CD4-positive, alpha-beta memory T cell (primary cell): ENCODE measurements around the gene PKM. TPM values are rescaled to one million over a fixed set of nuclear protein-coding genes. Genes with fewer than 3 reads are reported as not detected.

Source experiments
- CTCF ChIA-PET: fragments of 350-600 bp; sonication (Branson Sonifier 250); formaldehyde crosslinking; loops from one replicate; lab custom pipeline; 2021; ENCODE audit warnings: inconsistent platforms; ENCODE audit not compliant: partially characterized antibody; lab: Charles Lee
- POLR2A ChIA-PET: fragments of 350-600 bp; sonication (Branson Sonifier 250); formaldehyde crosslinking; loops from one replicate; lab custom pipeline; 2021; ENCODE audit not compliant: partially characterized antibody; lab: Charles Lee
- DNase-seq, 5 donors: peaks; one replicate each; pipeline versions ENCODE4 v3.0.0 to v3.0.0-alpha.2; 2020 to 2022; ENCODE audit warnings: mixed read lengths in 1 of 5
- H3K27ac ChIP-seq: one replicate; pipeline ENCODE4 v1.7.0; 2013; ENCODE audit warnings: low read depth, low read length
- H3K27me3 ChIP-seq: 2 replicates; pipeline ENCODE4 v1.7.0; 2013; ENCODE audit warnings: mild to moderate bottlenecking, low read length, moderate library complexity; ENCODE audit not compliant: insufficient read depth
- H3K36me3 ChIP-seq: 2 replicates; pipeline ENCODE4 v1.7.0; 2013; ENCODE audit warnings: mild to moderate bottlenecking, low read length, moderate library complexity; ENCODE audit not compliant: insufficient read depth
- H3K4me1 ChIP-seq: 2 replicates; pipeline ENCODE4 v1.7.0; 2013; ENCODE audit warnings: mild to moderate bottlenecking, low read length, moderate library complexity; ENCODE audit not compliant: insufficient read depth
- H3K4me3 ChIP-seq, 2 donors: one replicate each; pipeline ENCODE4 v1.7.0; 2013; ENCODE audit warnings: low read length in 2 of 2, mild to moderate bottlenecking in 1 of 2
- H3K9me3 ChIP-seq, 2 donors: one replicate each; pipeline ENCODE4 v1.7.0; 2013; ENCODE audit warnings: low read length in 2 of 2, control low read depth in 1 of 2; ENCODE audit not compliant: control insufficient read depth in 1 of 2
- H3K27ac Mint-ChIP-seq, 7 donors: one replicate each; pipeline ENCODE4 v1.8.0; 2020 to 2021; ENCODE audit warnings: mixed read lengths in 7 of 7, mild to moderate bottlenecking in 6 of 7, inconsistent platforms in 3 of 7, moderate library complexity in 3 of 7
- H3K27me3 Mint-ChIP-seq, 2 donors: one replicate each; pipeline ENCODE4 v1.8.0; 2020 to 2021; ENCODE audit warnings: mixed read lengths in 2 of 2
- H3K36me3 Mint-ChIP-seq, 2 donors: one replicate each; pipeline ENCODE4 v1.8.0; 2020 to 2021; ENCODE audit warnings: mixed read lengths in 2 of 2, inconsistent platforms in 1 of 2, mild to moderate bottlenecking in 1 of 2
- H3K4me1 Mint-ChIP-seq, 4 donors: one replicate each; pipeline ENCODE4 v1.8.0; 2020 to 2021; ENCODE audit warnings: mixed read lengths in 4 of 4, mild to moderate bottlenecking in 1 of 4
- H3K4me3 Mint-ChIP-seq, 8 donors: one replicate each; pipeline ENCODE4 v1.8.0; 2020 to 2021; ENCODE audit warnings: mixed read lengths in 8 of 8, mild to moderate bottlenecking in 7 of 8, moderate library complexity in 6 of 8, inconsistent platforms in 3 of 8
- H3K9me3 Mint-ChIP-seq, 8 donors: one replicate each; pipeline ENCODE4 v1.8.0; 2020 to 2021; ENCODE audit warnings: mixed read lengths in 8 of 8, mild to moderate bottlenecking in 5 of 8, inconsistent platforms in 3 of 8, moderate library complexity in 1 of 8
- intact Hi-C: fragments of 100-400 bp; cut with micrococcal nuclease; formaldehyde crosslinking; loops from one replicate; pipeline ENCODE4 v1.15.1; 2023
- polyA plus RNA-seq, 2 donors: library from polyadenylated mRNA; unstranded; fragments of 300-500 nt; fragmentation: Illumina TruSeq; gene quantifications; one replicate each; pipeline ENCODE4 v1.2.3, GENCODE V29; 2021
- total RNA-seq, 2 experiments: library from RNA; stranded (reverse); gene quantifications; one replicate each; pipeline ENCODE4 v1.2.3, GENCODE V29; 2021

PKM gene
- total and polyA plus RNA-seq, 4 experiments from 2014 or later = 378 to 658 (median 411) TPM

DNA sequence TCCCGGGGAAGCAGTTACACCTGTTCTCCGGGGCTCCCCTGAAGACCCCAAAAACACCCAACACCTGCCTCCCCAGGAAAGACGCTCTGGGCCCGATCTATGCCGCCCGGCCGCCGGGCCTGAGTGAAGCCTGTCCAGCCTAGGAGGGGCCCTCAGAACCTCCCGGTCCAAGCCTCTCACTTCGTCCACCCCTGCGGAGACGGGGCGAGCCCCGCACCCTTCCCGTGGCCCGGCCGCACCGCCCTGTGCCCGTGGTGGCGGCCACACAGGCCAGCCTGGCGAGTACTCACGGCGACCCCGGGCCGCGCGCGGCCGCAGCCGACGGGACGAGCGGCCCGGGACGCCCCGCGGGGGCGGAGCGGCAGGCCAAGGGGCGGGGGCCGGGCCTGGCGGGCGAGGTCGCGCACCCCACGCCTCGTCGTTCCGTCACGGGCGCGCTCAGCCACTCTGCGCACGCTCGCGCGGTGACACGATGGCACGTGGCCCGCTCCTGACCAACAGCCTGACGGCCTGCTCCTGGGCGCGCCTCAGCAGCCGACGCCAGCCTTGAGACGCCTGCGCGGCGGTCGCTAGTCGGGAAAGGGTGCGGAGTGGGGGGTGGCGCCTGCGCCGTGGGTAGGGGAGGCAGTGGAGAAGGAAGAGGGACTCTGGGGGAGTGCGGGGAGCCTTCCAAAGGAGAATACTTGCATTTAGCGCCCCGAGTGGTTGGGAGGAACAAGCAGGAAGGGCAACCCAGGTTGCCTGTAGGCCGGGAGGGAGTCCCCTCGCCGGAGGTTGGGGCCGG lies 41.4 kb upstream of the PKM start, which contains the start of gene PARP6:
PARP6 (minus strand) TSS at position 342 of the 784 bp plus-strand sequence. CDS start 5,077 bp downstream, outside the sequence.
- Mint-ChIP-seq H3K27ac (peak within 1 kb of the TSS; percentile 93 to 97 (median 95)), H3K27me3 (no peaks in the 10 kb centered on the region), H3K4me1 (peaks cover 27 to 43% (median 36%) of the 10 kb centered on the region in 4 donors), H3K4me3 (peak within 1 kb of the TSS; percentile 85 to 93 (median 88)), H3K36me3 (peaks cover 8 to 10% of the 10 kb centered on the region in 2 donors), H3K9me3 (peaks cover 0 to 1% (median 0%) of the 10 kb centered on the region in 8 donors)
- ChIA-PET POLR2A (interaction anchor here (1.2 to 2.9 kb wide), 5 partner anchors 12 to 201 kb away, joined by 3 to 39 read pairs (median 19); partner anchors contain the start of gene PKM), CTCF (interaction anchor here (1.0 to 3.1 kb wide), 7 partner anchors 11 to 77 kb away, joined by 3 to 36 read pairs (median 6); partner anchors contain the start of genes GRAMD2A and PKM)
- peak within 1 kb of the TSS; percentile 87 for H3K27ac ChIP-seq
- DNase-seq = peak; percentile 98 to 100 (median 100)
- intact Hi-C loops = loop anchor here (1.0 to 10.0 kb wide), 6 partner anchors 41 to 202 kb away; partner anchors contain the start of genes ARIH1, CELF6, GRAMD2A and HEXA
- no peaks in the 10 kb centered on the region for H3K27me3 ChIP-seq
- no peaks in the 10 kb centered on the region for H3K9me3 ChIP-seq
- H3K4me3 ChIP-seq = peak within 1 kb of the TSS; percentile 26 to 65
- peaks cover 6% of the 10 kb centered on the region for H3K36me3 ChIP-seq
- peaks cover 34% of the 10 kb centered on the region for H3K4me1 ChIP-seq

DNA sequence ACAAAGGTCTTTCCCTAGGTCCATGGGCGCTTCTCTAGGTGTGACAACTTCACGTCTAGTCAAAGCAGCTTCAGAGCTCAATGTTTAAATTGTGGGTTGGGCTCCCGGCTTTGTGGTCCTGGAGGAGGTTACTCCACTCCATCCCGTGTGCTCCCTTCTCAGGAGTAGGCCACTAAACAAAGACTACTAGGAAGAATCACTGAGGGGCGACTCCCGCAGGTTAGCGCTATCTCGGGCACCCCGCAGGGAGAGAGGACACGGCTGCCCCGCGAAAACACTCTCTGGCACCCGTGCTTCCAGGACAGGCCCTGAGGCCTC lies 40.9 kb upstream of the PKM start:
- ChIA-PET POLR2A (interaction anchor here (1.0 to 2.2 kb wide), 2 partner anchors 41 to 104 kb away, joined by 3 to 19 read pairs; partner anchors contain the start of genes HEXA and PKM), CTCF (interaction anchor here (0.6 to 2.4 kb wide), 2 partner anchors 34 to 45 kb away, joined by 4 to 7 read pairs; no protein-coding TSS in a partner anchor)
- H3K4me3 ChIP-seq = peak overlapping the region; percentile 26 to 63

DNA sequence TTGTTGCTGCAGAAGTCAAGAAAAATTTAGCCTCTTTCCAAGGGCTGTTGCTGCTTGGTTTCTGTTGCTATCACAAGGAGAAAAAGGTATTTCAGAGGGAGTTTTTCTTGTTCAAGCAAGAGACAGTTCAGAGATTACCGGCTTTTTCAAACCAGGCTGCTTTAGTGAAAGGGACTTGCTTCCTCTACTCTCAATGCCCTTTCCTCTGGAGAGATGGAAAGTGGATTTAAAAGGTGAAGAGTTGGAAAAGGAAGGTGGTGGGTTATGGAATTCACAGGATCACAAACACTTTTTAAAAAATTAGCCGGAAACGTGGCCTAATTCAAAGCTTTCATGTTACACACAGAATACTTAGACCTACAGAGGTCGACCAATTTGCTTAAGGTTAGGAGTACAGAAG lies 40.2 kb upstream of the PKM start:
- Histone ChIP-seq H3K9me3 (no peaks in the 10 kb centered on the region), H3K27ac (peak overlapping the region; percentile 87), H3K27me3 (no peaks in the 10 kb centered on the region), H3K4me1 (peaks cover 34% of the 10 kb centered on the region), H3K4me3 (no peak overlapping the region), H3K36me3 (peaks cover 18% of the 10 kb centered on the region)
- ChIA-PET POLR2A (interaction anchor here (0.9 to 2.2 kb wide), 3 partner anchors 38 to 105 kb away, joined by 3 to 19 read pairs (median 3); partner anchors contain the start of genes HEXA and PKM), CTCF (interaction anchor here (0.6 to 2.4 kb wide), 2 partner anchors 34 to 44 kb away, joined by 4 to 7 read pairs; no protein-coding TSS in a partner anchor)
- H3K36me3 Mint-ChIP-seq = peaks cover 20% of the 10 kb centered on the region in 2 donors
- H3K4me3 Mint-ChIP-seq = peak overlapping the region; percentile 83 to 93 (median 88)
- no peak for DNase-seq
- intact Hi-C loops = loop anchor here (5.0 to 10.0 kb wide), 2 partner anchors 74 to 104 kb away; partner anchors contain the start of genes GRAMD2A and HEXA
- peaks cover 0 to 1% (median 0%) of the 10 kb centered on the region in 8 donors for H3K9me3 Mint-ChIP-seq
- H3K27ac Mint-ChIP-seq = peak overlapping the region; percentile 46 to 96 (median 90)
- no peaks in the 10 kb centered on the region for H3K27me3 Mint-ChIP-seq
- peaks cover 29 to 43% (median 36%) of the 10 kb centered on the region in 4 donors for H3K4me1 Mint-ChIP-seq

More for the DNA sequence above, 40.9 kb upstream of the PKM start:
- no peaks in the 10 kb centered on the region for H3K9me3 ChIP-seq
- H3K27me3 ChIP-seq = no peaks in the 10 kb centered on the region
- peak overlapping the region; percentile 87 for H3K27ac ChIP-seq
- Mint-ChIP-seq H3K27ac (peak overlapping the region; percentile 89 to 96 (median 95)), H3K4me1 (peaks cover 29 to 43% (median 36%) of the 10 kb centered on the region in 4 donors), H3K9me3 (peaks cover 0 to 1% (median 0%) of the 10 kb centered on the region in 8 donors), H3K36me3 (peaks cover 14 to 15% of the 10 kb centered on the region in 2 donors), H3K4me3 (peak overlapping the region; percentile 83 to 93 (median 88)), H3K27me3 (no peaks in the 10 kb centered on the region)
- H3K36me3 ChIP-seq = peaks cover 12% of the 10 kb centered on the region
- H3K4me1 ChIP-seq = peaks cover 34% of the 10 kb centered on the region
- no peak for DNase-seq
- intact Hi-C loops = loop anchor here (1.0 to 10.0 kb wide), 6 partner anchors 41 to 203 kb away; partner anchors contain the start of genes ARIH1, CELF6, GRAMD2A and HEXA

DNA sequence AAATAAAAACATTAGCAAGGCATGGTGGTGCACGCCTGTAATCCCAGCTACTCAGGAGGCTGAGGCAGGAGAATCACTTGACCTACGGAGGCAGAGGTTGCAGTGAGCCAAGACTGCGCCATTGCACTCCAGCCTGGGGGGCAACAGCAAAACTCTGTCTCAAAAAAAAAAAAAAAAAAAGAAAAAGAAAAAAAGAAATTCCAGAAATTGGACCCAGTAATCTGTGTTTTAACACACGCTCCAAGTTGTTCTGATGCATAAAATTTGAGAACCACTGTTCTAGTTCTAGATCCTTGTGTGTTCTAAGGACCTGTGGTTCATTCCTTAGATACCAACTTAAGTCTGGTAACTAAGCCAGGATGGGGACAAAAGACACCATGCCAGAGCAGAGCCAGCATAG lies 38.7 kb upstream of the PKM start:
- POLR2A ChIA-PET = interaction anchor here (1.0 kb wide), 1 partner anchor 43 kb away, joined by 3 read pairs; no protein-coding TSS in a partner anchor

GRCh38 chr15:72265031-72265430 lies 34.0 kb upstream of the PKM start:
- Histone ChIP-seq H3K9me3 (no peaks in the 10 kb centered on the region), H3K4me1 (peaks cover 3% of the 10 kb centered on the region), H3K4me3 (no peak overlapping the region), H3K36me3 (peaks cover 78% of the 10 kb centered on the region), H3K27me3 (no peaks in the 10 kb centered on the region), H3K27ac (no peak overlapping the region)
- ChIA-PET CTCF (interaction anchor here (1.2 to 1.7 kb wide), 3 partner anchors 9 to 48 kb away, joined by 3 to 5 read pairs (median 4); no protein-coding TSS in a partner anchor), POLR2A (no interaction called here)
- H3K27ac Mint-ChIP-seq = peak overlapping the region in 2 of 7 donors; percentile 4 to 60
- H3K27me3 Mint-ChIP-seq = no peaks in the 10 kb centered on the region
- H3K4me1 Mint-ChIP-seq = peaks cover 2 to 7% (median 5%) of the 10 kb centered on the region in 4 donors
- DNase-seq = no peak
- peaks cover 73 to 79% of the 10 kb centered on the region in 2 donors for H3K36me3 Mint-ChIP-seq
- H3K4me3 Mint-ChIP-seq = no peak overlapping the region
- intact Hi-C loops = no loop called here
- H3K9me3 Mint-ChIP-seq = no peaks in the 10 kb centered on the region

More for the DNA sequence above, 38.7 kb upstream of the PKM start:
- DNase-seq = no peak
- CTCF ChIA-PET = interaction anchor here (2.4 kb wide), 1 partner anchor 43 kb away, joined by 7 read pairs; no protein-coding TSS in a partner anchor
- Histone ChIP-seq H3K36me3 (peaks cover 33% of the 10 kb centered on the region), H3K4me3 (no peak overlapping the region), H3K9me3 (no peaks in the 10 kb centered on the region), H3K27ac (no peak overlapping the region), H3K4me1 (peaks cover 34% of the 10 kb centered on the region), H3K27me3 (no peaks in the 10 kb centered on the region)
- Mint-ChIP-seq H3K9me3 (no peaks in the 10 kb centered on the region), H3K4me1 (peaks cover 29 to 43% (median 36%) of the 10 kb centered on the region in 4 donors), H3K27me3 (no peaks in the 10 kb centered on the region), H3K36me3 (peaks cover 32 to 35% of the 10 kb centered on the region in 2 donors), H3K4me3 (no peak overlapping the region), H3K27ac (peak overlapping the region in 2 of 7 donors; percentile 5 to 66)
- intact Hi-C loops = loop anchor here (5.0 to 10.0 kb wide), 2 partner anchors 72 to 105 kb away; partner anchors contain the start of genes GRAMD2A and HEXA

- H3K27ac ChIP-seq = no peak overlapping the region
- POLR2A ChIA-PET = no interaction called here
- Mint-ChIP-seq H3K36me3 (peaks cover 52 to 88% of the 10 kb centered on the region in 2 donors), H3K27ac (no peak overlapping the region), H3K27me3 (no peaks in the 10 kb centered on the region), H3K4me1 (no peaks in the 10 kb centered on the region), H3K9me3 (no peaks in the 10 kb centered on the region), H3K4me3 (no peak overlapping the region)
- no peak overlapping the region for H3K4me3 ChIP-seq
- intact Hi-C loops = no loop called here
- H3K4me1 ChIP-seq = no peaks in the 10 kb centered on the region
- no peaks in the 10 kb centered on the region for H3K27me3 ChIP-seq
- no peaks in the 10 kb centered on the region for H3K9me3 ChIP-seq
- H3K36me3 ChIP-seq = peaks cover 55% of the 10 kb centered on the region
- CTCF ChIA-PET = interaction anchor here (2.0 kb wide), 1 partner anchor 53 kb away, joined by 6 read pairs; no protein-coding TSS in a partner anchor
- DNase-seq = no peak
These were observed 21.8 kb upstream of the PKM start for GRCh38 chr15:72252663-72253299.
